ENCODE data around the gene NEGR1. TPM values are rescaled to one million over a fixed set of nuclear protein-coding genes. Genes with fewer than 3 reads are reported as not detected.

NEGR1 gene
- total and polyA plus RNA-seq, 2 experiments from 2014 or later, result 1.0 to 2.8 TPM

- no peak for DNase-seq (ENCODE audit: low spot score)
- Histone ChIP-seq H3K4me3 (no peak overlapping the region), H3K27me3 (no peaks in the 10 kb centered on the region), H2AFZ (no peak overlapping the region), H3K36me3 (replicated peaks; ENCODE audit: insufficient read depth, low read depth) (no peaks in the 10 kb centered on the region), H3K9me2 (replicated peaks; ENCODE audit: insufficient read depth) (no peaks in the 10 kb centered on the region), H3K27ac (no peak overlapping the region), H3K79me2 (no peaks in the 10 kb centered on the region), H3K4me2 (no peak overlapping the region), H3K4me1 (ENCODE audit: insufficient read depth) (no peaks in the 10 kb centered on the region), H4K20me1 (ENCODE audit: insufficient read depth, poor library complexity, severe bottlenecking) (no peaks in the 10 kb centered on the region), H3K9me3 (ENCODE audit: low read depth) (no peaks in the 10 kb centered on the region)
- no peak for TF ChIP-seq EZH2phosphoT487 (IDR thresholded peaks at IDR 0.05; ENCODE audit: low read depth, severe bottlenecking, unreplicated experiment)
- WGBS (ENCODE audit: low lambda C conversion rate, missing lambda C conversion rate), result 85% methylated on average over 4 of the region's 4 CpGs
Measured at GRCh38 chr1:71753746-71754145, 528.6 kb downstream of the NEGR1 start.

GRCh38 chr1:71745326-71745725 lies 537.0 kb downstream of the NEGR1 start:
- H3K9me2 ChIP-seq (replicated peaks; ENCODE audit: insufficient read depth), result no peaks in the 10 kb centered on the region
- TF ChIP-seq, protein P1, sequence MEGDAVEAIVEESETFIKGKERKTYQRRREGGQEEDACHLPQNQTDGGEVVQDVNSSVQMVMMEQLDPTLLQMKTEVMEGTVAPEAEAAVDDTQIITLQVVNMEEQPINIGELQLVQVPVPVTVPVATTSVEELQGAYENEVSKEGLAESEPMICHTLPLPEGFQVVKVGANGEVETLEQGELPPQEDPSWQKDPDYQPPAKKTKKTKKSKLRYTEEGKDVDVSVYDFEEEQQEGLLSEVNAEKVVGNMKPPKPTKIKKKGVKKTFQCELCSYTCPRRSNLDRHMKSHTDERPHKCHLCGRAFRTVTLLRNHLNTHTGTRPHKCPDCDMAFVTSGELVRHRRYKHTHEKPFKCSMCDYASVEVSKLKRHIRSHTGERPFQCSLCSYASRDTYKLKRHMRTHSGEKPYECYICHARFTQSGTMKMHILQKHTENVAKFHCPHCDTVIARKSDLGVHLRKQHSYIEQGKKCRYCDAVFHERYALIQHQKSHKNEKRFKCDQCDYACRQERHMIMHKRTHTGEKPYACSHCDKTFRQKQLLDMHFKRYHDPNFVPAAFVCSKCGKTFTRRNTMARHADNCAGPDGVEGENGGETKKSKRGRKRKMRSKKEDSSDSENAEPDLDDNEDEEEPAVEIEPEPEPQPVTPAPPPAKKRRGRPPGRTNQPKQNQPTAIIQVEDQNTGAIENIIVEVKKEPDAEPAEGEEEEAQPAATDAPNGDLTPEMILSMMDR (IDR thresholded peaks at IDR 0.05; ENCODE audit: poor library complexity), result no peak
- no peak for TF ChIP-seq EZH2phosphoT487 (IDR thresholded peaks at IDR 0.05; ENCODE audit: low read depth, severe bottlenecking, unreplicated experiment)
- no peak for TF ChIP-seq EZH2 (IDR thresholded peaks at IDR 0.05; ENCODE audit: borderline replicate concordance)
- no peaks in the 10 kb centered on the region for H3K4me1 ChIP-seq (ENCODE audit: insufficient read depth)
- no peak overlapping the region for H3K4me2 ChIP-seq
- H3K27me3 ChIP-seq, result no peaks in the 10 kb centered on the region
- no peaks in the 10 kb centered on the region for H3K9me3 ChIP-seq (ENCODE audit: low read depth)
- H3K79me2 ChIP-seq, result no peaks in the 10 kb centered on the region
- no peak overlapping the region for H3K4me3 ChIP-seq
- no peak overlapping the region for H2AFZ ChIP-seq
- no peaks in the 10 kb centered on the region for H3K36me3 ChIP-seq (replicated peaks; ENCODE audit: insufficient read depth, low read depth)
- no peaks in the 10 kb centered on the region for H4K20me1 ChIP-seq (ENCODE audit: insufficient read depth, poor library complexity, severe bottlenecking)
- H3K27ac ChIP-seq, result no peak overlapping the region
- no peak for DNase-seq (ENCODE audit: low spot score)

GRCh38 chr1:71743862-71744261 lies 538.5 kb downstream of the NEGR1 start:
- Histone ChIP-seq H4K20me1 (ENCODE audit: insufficient read depth, poor library complexity, severe bottlenecking) (no peaks in the 10 kb centered on the region), H3K27ac (no peak overlapping the region), H3K9me2 (replicated peaks; ENCODE audit: insufficient read depth) (no peaks in the 10 kb centered on the region), H3K4me1 (ENCODE audit: insufficient read depth) (no peaks in the 10 kb centered on the region), H3K4me3 (no peak overlapping the region), H2AFZ (no peak overlapping the region), H3K9me3 (ENCODE audit: low read depth) (no peaks in the 10 kb centered on the region), H3K79me2 (no peaks in the 10 kb centered on the region), H3K27me3 (no peaks in the 10 kb centered on the region), H3K4me2 (no peak overlapping the region), H3K36me3 (replicated peaks; ENCODE audit: insufficient read depth, low read depth) (no peaks in the 10 kb centered on the region)
- TF ChIP-seq, protein P1 (IDR thresholded peaks at IDR 0.05; ENCODE audit: poor library complexity), result no peak
- TF ChIP-seq EZH2phosphoT487 (IDR thresholded peaks at IDR 0.05; ENCODE audit: low read depth, severe bottlenecking, unreplicated experiment) (no peak), EZH2 (IDR thresholded peaks at IDR 0.05; ENCODE audit: borderline replicate concordance) (no peak)
- 58% methylated on average over 2 of the region's 2 CpGs for WGBS (ENCODE audit: low lambda C conversion rate, missing lambda C conversion rate)
- no peak for DNase-seq (ENCODE audit: low spot score)

GRCh38 chr1:71738910-71739309 lies 543.4 kb downstream of the NEGR1 start:
- H3K36me3 ChIP-seq (replicated peaks; ENCODE audit: insufficient read depth, low read depth), result no peaks in the 10 kb centered on the region
- H3K27me3 ChIP-seq, result no peaks in the 10 kb centered on the region
- H2AFZ ChIP-seq, result no peak overlapping the region
- no peak for TF ChIP-seq EZH2phosphoT487 (IDR thresholded peaks at IDR 0.05; ENCODE audit: low read depth, severe bottlenecking, unreplicated experiment)
- TF ChIP-seq, protein P1 (IDR thresholded peaks at IDR 0.05; ENCODE audit: poor library complexity), result no peak
- no peak for TF ChIP-seq EZH2 (IDR thresholded peaks at IDR 0.05; ENCODE audit: borderline replicate concordance)
- H3K4me1 ChIP-seq (ENCODE audit: insufficient read depth), result no peaks in the 10 kb centered on the region
- H3K9me3 ChIP-seq (ENCODE audit: low read depth), result no peaks in the 10 kb centered on the region
- no peaks in the 10 kb centered on the region for H4K20me1 ChIP-seq (ENCODE audit: insufficient read depth, poor library complexity, severe bottlenecking)
- WGBS (ENCODE audit: low lambda C conversion rate, missing lambda C conversion rate), result 68% methylated on average over 2 of the region's 2 CpGs
- no peak overlapping the region for H3K4me3 ChIP-seq
- no peak overlapping the region for H3K4me2 ChIP-seq
- no peaks in the 10 kb centered on the region for H3K9me2 ChIP-seq (replicated peaks; ENCODE audit: insufficient read depth)
- DNase-seq (ENCODE audit: low spot score), result no peak
- H3K27ac ChIP-seq, result no peak overlapping the region
- no peaks in the 10 kb centered on the region for H3K79me2 ChIP-seq

Measured in hepatocyte (in vitro differentiated cells).